ENCODE data around the gene ANKRD29.

- no peak for TF ChIP-seq POLR2AphosphoS5 (IDR thresholded peaks at IDR 0.05)
- TF ChIP-seq CTCF (IDR thresholded peaks at IDR 0.05), result no peak
- TF ChIP-seq EP300 (IDR thresholded peaks at IDR 0.05), result no peak
- TF ChIP-seq POLR2A (IDR thresholded peaks at IDR 0.05), result no peak
These were observed 12.5 kb upstream of the ANKRD29 start for GRCh38 chr18:23675236-23675635.

All from sigmoid colon (tissue), 4 donors.